Measurements from ENCODE around the gene TP53RK. TPM values are rescaled to one million over a fixed set of nuclear protein-coding genes. Genes with fewer than 3 reads are reported as not detected.

Gene TP53RK
- polyA plus RNA-seq, 1 donor from 2014 or later, result 22.7 TPM

DNA sequence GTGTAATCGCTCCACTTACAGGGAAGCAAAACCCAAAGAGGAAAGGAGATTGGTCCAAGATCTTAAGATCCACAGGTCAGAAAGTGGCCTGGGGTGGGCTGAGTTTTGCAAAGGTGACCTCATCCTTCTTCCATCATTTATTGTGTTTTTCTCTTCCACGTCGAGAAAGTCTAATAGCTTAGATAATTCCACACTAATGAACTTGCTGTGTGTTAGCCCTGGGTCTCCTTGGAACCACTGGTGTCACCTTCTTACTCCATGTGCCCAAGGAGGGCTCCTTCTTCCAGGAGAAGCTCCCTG lies 39.6 kb downstream of the TP53RK start:
- no peaks in the 10 kb centered on the region for H3K36me3 ChIP-seq (ENCODE audit: insufficient read depth, low read length)
- H3K27ac ChIP-seq (ENCODE audit: low read length), result no peak overlapping the region
- no peak overlapping the region for H3K9ac ChIP-seq (ENCODE audit: low read length)
- no peak overlapping the region for H3K4me3 ChIP-seq (ENCODE audit: low read length)
- no peaks in the 10 kb centered on the region for H4K20me1 ChIP-seq (ENCODE audit: insufficient read depth)
- no peaks in the 10 kb centered on the region for H3K9me3 ChIP-seq (ENCODE audit: low read length)
- no peak overlapping the region for H2AFZ ChIP-seq (ENCODE audit: low read depth, low read length)
- H3K27me3 ChIP-seq (ENCODE audit: insufficient read depth, low read depth, low read length), result no peaks in the 10 kb centered on the region
- H3K4me2 ChIP-seq (ENCODE audit: low read length), result no peak overlapping the region
- H3K79me2 ChIP-seq (replicated peaks; ENCODE audit: insufficient read depth, low read length), result no peaks in the 10 kb centered on the region
- H3K9me2 ChIP-seq (ENCODE audit: insufficient read depth, low read length), result no peaks in the 10 kb centered on the region
- no peak for TF ChIP-seq RAD21 (conservative IDR thresholded peaks at IDR 0.05)
- no peak for TF ChIP-seq TAF1 (IDR thresholded peaks at IDR 0.05; ENCODE audit: low read depth)
- no peak for TF ChIP-seq EZH2 (IDR thresholded peaks at IDR 0.05; ENCODE audit: borderline replicate concordance, insufficient read depth, low read length, poor library complexity, severe bottlenecking)
- no peak for TF ChIP-seq SMC3 (conservative IDR thresholded peaks at IDR 0.05; ENCODE audit: poor library complexity)
- TF ChIP-seq, protein P1, sequence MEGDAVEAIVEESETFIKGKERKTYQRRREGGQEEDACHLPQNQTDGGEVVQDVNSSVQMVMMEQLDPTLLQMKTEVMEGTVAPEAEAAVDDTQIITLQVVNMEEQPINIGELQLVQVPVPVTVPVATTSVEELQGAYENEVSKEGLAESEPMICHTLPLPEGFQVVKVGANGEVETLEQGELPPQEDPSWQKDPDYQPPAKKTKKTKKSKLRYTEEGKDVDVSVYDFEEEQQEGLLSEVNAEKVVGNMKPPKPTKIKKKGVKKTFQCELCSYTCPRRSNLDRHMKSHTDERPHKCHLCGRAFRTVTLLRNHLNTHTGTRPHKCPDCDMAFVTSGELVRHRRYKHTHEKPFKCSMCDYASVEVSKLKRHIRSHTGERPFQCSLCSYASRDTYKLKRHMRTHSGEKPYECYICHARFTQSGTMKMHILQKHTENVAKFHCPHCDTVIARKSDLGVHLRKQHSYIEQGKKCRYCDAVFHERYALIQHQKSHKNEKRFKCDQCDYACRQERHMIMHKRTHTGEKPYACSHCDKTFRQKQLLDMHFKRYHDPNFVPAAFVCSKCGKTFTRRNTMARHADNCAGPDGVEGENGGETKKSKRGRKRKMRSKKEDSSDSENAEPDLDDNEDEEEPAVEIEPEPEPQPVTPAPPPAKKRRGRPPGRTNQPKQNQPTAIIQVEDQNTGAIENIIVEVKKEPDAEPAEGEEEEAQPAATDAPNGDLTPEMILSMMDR (IDR thresholded peaks at IDR 0.05; ENCODE audit: poor library complexity, severe bottlenecking), result no peak
- no peak for TF ChIP-seq EP300 (conservative IDR thresholded peaks at IDR 0.05; ENCODE audit: poor library complexity, severe bottlenecking)
- TF ChIP-seq MXI1 (conservative IDR thresholded peaks at IDR 0.05; ENCODE audit: poor library complexity, severe bottlenecking), result no peak
- TF ChIP-seq, protein P2, sequence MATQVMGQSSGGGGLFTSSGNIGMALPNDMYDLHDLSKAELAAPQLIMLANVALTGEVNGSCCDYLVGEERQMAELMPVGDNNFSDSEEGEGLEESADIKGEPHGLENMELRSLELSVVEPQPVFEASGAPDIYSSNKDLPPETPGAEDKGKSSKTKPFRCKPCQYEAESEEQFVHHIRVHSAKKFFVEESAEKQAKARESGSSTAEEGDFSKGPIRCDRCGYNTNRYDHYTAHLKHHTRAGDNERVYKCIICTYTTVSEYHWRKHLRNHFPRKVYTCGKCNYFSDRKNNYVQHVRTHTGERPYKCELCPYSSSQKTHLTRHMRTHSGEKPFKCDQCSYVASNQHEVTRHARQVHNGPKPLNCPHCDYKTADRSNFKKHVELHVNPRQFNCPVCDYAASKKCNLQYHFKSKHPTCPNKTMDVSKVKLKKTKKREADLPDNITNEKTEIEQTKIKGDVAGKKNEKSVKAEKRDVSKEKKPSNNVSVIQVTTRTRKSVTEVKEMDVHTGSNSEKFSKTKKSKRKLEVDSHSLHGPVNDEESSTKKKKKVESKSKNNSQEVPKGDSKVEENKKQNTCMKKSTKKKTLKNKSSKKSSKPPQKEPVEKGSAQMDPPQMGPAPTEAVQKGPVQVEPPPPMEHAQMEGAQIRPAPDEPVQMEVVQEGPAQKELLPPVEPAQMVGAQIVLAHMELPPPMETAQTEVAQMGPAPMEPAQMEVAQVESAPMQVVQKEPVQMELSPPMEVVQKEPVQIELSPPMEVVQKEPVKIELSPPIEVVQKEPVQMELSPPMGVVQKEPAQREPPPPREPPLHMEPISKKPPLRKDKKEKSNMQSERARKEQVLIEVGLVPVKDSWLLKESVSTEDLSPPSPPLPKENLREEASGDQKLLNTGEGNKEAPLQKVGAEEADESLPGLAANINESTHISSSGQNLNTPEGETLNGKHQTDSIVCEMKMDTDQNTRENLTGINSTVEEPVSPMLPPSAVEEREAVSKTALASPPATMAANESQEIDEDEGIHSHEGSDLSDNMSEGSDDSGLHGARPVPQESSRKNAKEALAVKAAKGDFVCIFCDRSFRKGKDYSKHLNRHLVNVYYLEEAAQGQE (IDR thresholded peaks at IDR 0.05; ENCODE audit: borderline replicate concordance), result no peak
- no peaks in the 10 kb centered on the region for H3F3A ChIP-seq (ENCODE audit: insufficient read depth, low read length, poor library complexity, severe bottlenecking)

DNA sequence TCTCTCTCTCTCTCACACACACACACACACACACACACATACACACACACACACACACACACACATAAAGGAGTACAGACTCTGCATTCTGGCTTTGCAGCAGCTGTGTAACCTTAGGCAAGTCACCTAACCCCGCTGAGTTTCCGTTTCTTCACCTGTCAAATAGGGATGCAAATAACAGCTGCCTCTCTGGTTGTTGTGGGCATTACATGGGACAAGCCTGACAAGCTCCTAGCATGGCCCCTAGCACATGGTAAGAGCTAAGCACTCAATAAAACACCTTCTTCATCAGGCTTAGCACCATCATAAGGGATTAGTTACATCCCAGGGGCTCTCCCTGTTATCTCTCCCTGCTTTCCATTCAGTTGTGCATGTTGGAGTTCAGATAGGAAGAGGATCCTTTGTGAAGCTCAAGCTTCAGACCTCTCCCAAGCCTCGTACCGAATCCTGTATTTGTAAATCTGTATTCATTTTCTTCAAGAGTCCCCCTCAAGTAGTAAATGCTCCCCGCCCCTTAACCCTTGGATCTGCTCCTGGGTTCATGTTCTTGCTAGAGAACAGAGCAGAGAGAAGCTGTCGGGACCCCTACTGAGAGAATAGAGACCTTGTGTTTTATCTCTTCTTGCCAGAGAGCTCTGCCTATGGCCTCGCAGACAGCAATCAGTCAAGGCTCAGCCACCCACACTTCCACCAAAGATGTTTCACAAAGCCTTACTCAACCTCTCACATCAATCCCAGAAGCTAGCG lies 40.2 kb downstream of the TP53RK start:
- no peak overlapping the region for H3K27ac ChIP-seq (ENCODE audit: low read length)
- no peaks in the 10 kb centered on the region for H3K27me3 ChIP-seq (ENCODE audit: insufficient read depth, low read depth, low read length)
- H3K4me3 ChIP-seq (ENCODE audit: low read length), result no peak overlapping the region
- H2AFZ ChIP-seq (ENCODE audit: low read depth, low read length), result no peak overlapping the region
- no peaks in the 10 kb centered on the region for H3K79me2 ChIP-seq (replicated peaks; ENCODE audit: insufficient read depth, low read length)
- H4K20me1 ChIP-seq (ENCODE audit: insufficient read depth), result no peaks in the 10 kb centered on the region
- H3K9me3 ChIP-seq (ENCODE audit: low read length), result no peaks in the 10 kb centered on the region
- TF ChIP-seq, protein P2 (IDR thresholded peaks at IDR 0.05; ENCODE audit: borderline replicate concordance), result no peak
- TF ChIP-seq EP300 (conservative IDR thresholded peaks at IDR 0.05; ENCODE audit: poor library complexity, severe bottlenecking) (no peak), SMC3 (conservative IDR thresholded peaks at IDR 0.05; ENCODE audit: poor library complexity) (no peak), POLR2AphosphoS5 (IDR thresholded peaks at IDR 0.05) (no peak), EZH2 (IDR thresholded peaks at IDR 0.05; ENCODE audit: borderline replicate concordance, insufficient read depth, low read length, poor library complexity, severe bottlenecking) (no peak), RAD21 (conservative IDR thresholded peaks at IDR 0.05) (no peak), MXI1 (conservative IDR thresholded peaks at IDR 0.05; ENCODE audit: poor library complexity, severe bottlenecking) (no peak), TAF1 (IDR thresholded peaks at IDR 0.05; ENCODE audit: low read depth) (no peak)
- TF ChIP-seq, protein P1 (IDR thresholded peaks at IDR 0.05; ENCODE audit: poor library complexity, severe bottlenecking), result no peak
- H3K9ac ChIP-seq (ENCODE audit: low read length), result no peak overlapping the region
- no peaks in the 10 kb centered on the region for H3F3A ChIP-seq (ENCODE audit: insufficient read depth, low read length, poor library complexity, severe bottlenecking)
- H3K36me3 ChIP-seq (ENCODE audit: insufficient read depth, low read length), result no peaks in the 10 kb centered on the region
- no peak overlapping the region for H3K4me2 ChIP-seq (ENCODE audit: low read length)
- H3K9me2 ChIP-seq (ENCODE audit: insufficient read depth, low read length), result no peaks in the 10 kb centered on the region
